GM10266 (cell line): ENCODE results near the gene AKR1E2.

Experiments used
- DNase-seq: peaks from one replicate; pipeline ENCODE4 v3.0.0; 2012; ENCODE audit errors: extremely low spot score
- CTCF ChIP-seq: IDR thresholded peaks from 2 replicates; pipeline ENCODE4 v1.5.1; 2012; ENCODE audit warnings: mild to moderate bottlenecking, low read depth; ENCODE audit not compliant: control insufficient read depth, insufficient read depth; ENCODE audit errors: missing control alignments

AKR1E2 gene

GRCh38 chr10:4824791-4825310 is 1.2 kb upstream of the AKR1E2 start:
- DNase-seq = no peak
- no peak for TF ChIP-seq CTCF

- TF ChIP-seq CTCF = no peak
- no peak for DNase-seq
These were observed 545 bp upstream of the AKR1E2 start for GRCh38 chr10:4825456-4825867.

- no peak for TF ChIP-seq CTCF
- no peak for DNase-seq
These were observed 851 bp downstream of the AKR1E2 start for GRCh38 chr10:4826792-4827324.

GRCh38 chr10:4828005-4828404 is 2.0 kb downstream of the AKR1E2 start:
- TF ChIP-seq CTCF = no peak

GRCh38 chr10:4830551-4830950 is 4.5 kb downstream of the AKR1E2 start:
- no peak for DNase-seq
- no peak for TF ChIP-seq CTCF

More at GRCh38 chr10:4828005-4828404, 2.0 kb downstream of the AKR1E2 start:
- DNase-seq = no peak

- no peak for TF ChIP-seq CTCF
- DNase-seq = no peak
These were observed 5.1 kb downstream of the AKR1E2 start for GRCh38 chr10:4831091-4831490.

- no peak for TF ChIP-seq CTCF
- DNase-seq = no peak
These were observed 7.3 kb downstream of the AKR1E2 start for GRCh38 chr10:4833286-4833685.
